Measurements from ENCODE around the gene CAMK1D.
"Not testable (repeated sequence)": the region's sequence is repeated elsewhere in the genome, so short reads cannot be mapped to it uniquely, and the experiment has no call there.

CAMK1D gene

GRCh38 chr10:12484002-12484918 lies 134.9 kb downstream of the CAMK1D start:
- H3K4me3 Mint-ChIP-seq, result no peak overlapping the region
- no peaks in the 10 kb centered on the region for H3K9me3 Mint-ChIP-seq
- peak overlapping the region; percentile 66 for H3K27ac Mint-ChIP-seq
- peaks cover 19% of the 10 kb centered on the region for H3K4me1 Mint-ChIP-seq (ENCODE audit: low read depth)
- peaks cover 3% of the 10 kb centered on the region for H3K36me3 Mint-ChIP-seq (ENCODE audit: low read depth)
- no peaks in the 10 kb centered on the region for H3K27me3 Mint-ChIP-seq

- peak overlapping the region; percentile 4 for H3K27ac Mint-ChIP-seq
- H3K4me1 Mint-ChIP-seq (ENCODE audit: low read depth), result peaks cover 19% of the 10 kb centered on the region
- no peak overlapping the region for H3K4me3 Mint-ChIP-seq
- no peaks in the 10 kb centered on the region for H3K27me3 Mint-ChIP-seq
- H3K9me3 Mint-ChIP-seq, result no peaks in the 10 kb centered on the region
- H3K36me3 Mint-ChIP-seq (ENCODE audit: low read depth), result peaks cover 3% of the 10 kb centered on the region
These were observed 135.8 kb downstream of the CAMK1D start for GRCh38 chr10:12484941-12485805.

- Mint-ChIP-seq H3K4me3 (no peak overlapping the region), H3K36me3 (ENCODE audit: low read depth) (no peaks in the 10 kb centered on the region), H3K27me3 (no peaks in the 10 kb centered on the region), H3K9me3 (no peaks in the 10 kb centered on the region), H3K4me1 (ENCODE audit: low read depth) (peaks cover 19% of the 10 kb centered on the region), H3K27ac (no peak overlapping the region)
These were observed 138.0 kb downstream of the CAMK1D start for GRCh38 chr10:12487366-12487765.

GRCh38 chr10:12488626-12489025 lies 139.3 kb downstream of the CAMK1D start:
- no peak overlapping the region for H3K4me3 Mint-ChIP-seq
- no peak overlapping the region for H3K27ac Mint-ChIP-seq
- H3K9me3 Mint-ChIP-seq, result no peaks in the 10 kb centered on the region
- peaks cover 23% of the 10 kb centered on the region for H3K4me1 Mint-ChIP-seq (ENCODE audit: low read depth)
- H3K36me3 Mint-ChIP-seq (ENCODE audit: low read depth), result no peaks in the 10 kb centered on the region
- H3K27me3 Mint-ChIP-seq, result no peaks in the 10 kb centered on the region

GRCh38 chr10:12489357-12489756 lies 140.0 kb downstream of the CAMK1D start:
- H3K4me1 Mint-ChIP-seq (ENCODE audit: low read depth), result peaks cover 16% of the 10 kb centered on the region
- H3K27ac Mint-ChIP-seq, result no peak overlapping the region
- no peaks in the 10 kb centered on the region for H3K27me3 Mint-ChIP-seq
- H3K4me3 Mint-ChIP-seq, result no peak overlapping the region
- H3K36me3 Mint-ChIP-seq (ENCODE audit: low read depth), result no peaks in the 10 kb centered on the region
- H3K9me3 Mint-ChIP-seq, result no peaks in the 10 kb centered on the region

GRCh38 chr10:12489806-12490205 lies 140.5 kb downstream of the CAMK1D start:
- Mint-ChIP-seq H3K4me3 (no peak overlapping the region), H3K36me3 (ENCODE audit: low read depth) (no peaks in the 10 kb centered on the region), H3K27me3 (no peaks in the 10 kb centered on the region), H3K27ac (no peak overlapping the region), H3K4me1 (ENCODE audit: low read depth) (peaks cover 13% of the 10 kb centered on the region), H3K9me3 (no peaks in the 10 kb centered on the region)

- Mint-ChIP-seq H3K4me1 (ENCODE audit: low read depth) (peaks cover 4% of the 10 kb centered on the region), H3K4me3 (no peak overlapping the region), H3K27me3 (no peaks in the 10 kb centered on the region), H3K27ac (no peak overlapping the region), H3K36me3 (ENCODE audit: low read depth) (no peaks in the 10 kb centered on the region), H3K9me3 (no peaks in the 10 kb centered on the region)
These were observed 141.6 kb downstream of the CAMK1D start for GRCh38 chr10:12490963-12491362.

GRCh38 chr10:12491491-12491890 lies 142.1 kb downstream of the CAMK1D start:
- no peaks in the 10 kb centered on the region for H3K36me3 Mint-ChIP-seq (ENCODE audit: low read depth)
- H3K27ac Mint-ChIP-seq, result no peak overlapping the region
- no peaks in the 10 kb centered on the region for H3K27me3 Mint-ChIP-seq
- no peaks in the 10 kb centered on the region for H3K9me3 Mint-ChIP-seq
- H3K4me3 Mint-ChIP-seq, result no peak overlapping the region
- H3K4me1 Mint-ChIP-seq (ENCODE audit: low read depth), result peaks cover 4% of the 10 kb centered on the region

GRCh38 chr10:12492016-12492415 lies 142.7 kb downstream of the CAMK1D start:
- H3K4me1 Mint-ChIP-seq (ENCODE audit: low read depth), result peaks cover 4% of the 10 kb centered on the region
- no peaks in the 10 kb centered on the region for H3K36me3 Mint-ChIP-seq (ENCODE audit: low read depth)
- H3K27ac Mint-ChIP-seq, result no peak overlapping the region
- no peak overlapping the region for H3K4me3 Mint-ChIP-seq
- H3K27me3 Mint-ChIP-seq, result no peaks in the 10 kb centered on the region
- H3K9me3 Mint-ChIP-seq, result no peaks in the 10 kb centered on the region

GRCh38 chr10:12497046-12497445 lies 147.7 kb downstream of the CAMK1D start:
- H3K9me3 Mint-ChIP-seq; H3K27ac Mint-ChIP-seq; H3K4me3 Mint-ChIP-seq; H3K27me3 Mint-ChIP-seq; H3K36me3 Mint-ChIP-seq (ENCODE audit: low read depth): not testable (repeated sequence)
- H3K4me1 Mint-ChIP-seq (ENCODE audit: low read depth), result peaks cover 38% of the 10 kb centered on the region

- Mint-ChIP-seq H3K9me3 (no peaks in the 10 kb centered on the region), H3K36me3 (ENCODE audit: low read depth) (no peaks in the 10 kb centered on the region), H3K4me3 (no peak overlapping the region), H3K27me3 (no peaks in the 10 kb centered on the region), H3K27ac (no peak overlapping the region), H3K4me1 (ENCODE audit: low read depth) (peaks cover 37% of the 10 kb centered on the region)
These were observed 150.0 kb downstream of the CAMK1D start for GRCh38 chr10:12499076-12499986.

- no peaks in the 10 kb centered on the region for H3K9me3 Mint-ChIP-seq
- H3K4me1 Mint-ChIP-seq (ENCODE audit: low read depth), result peaks cover 44% of the 10 kb centered on the region
- no peak overlapping the region for H3K4me3 Mint-ChIP-seq
- H3K36me3 Mint-ChIP-seq (ENCODE audit: low read depth), result no peaks in the 10 kb centered on the region
- no peak overlapping the region for H3K27ac Mint-ChIP-seq
- no peaks in the 10 kb centered on the region for H3K27me3 Mint-ChIP-seq
These were observed 151.3 kb downstream of the CAMK1D start for GRCh38 chr10:12500381-12501303.

- Mint-ChIP-seq H3K27ac (no peak overlapping the region), H3K9me3 (no peaks in the 10 kb centered on the region), H3K4me3 (no peak overlapping the region), H3K27me3 (no peaks in the 10 kb centered on the region), H3K4me1 (ENCODE audit: low read depth) (peaks cover 44% of the 10 kb centered on the region), H3K36me3 (ENCODE audit: low read depth) (no peaks in the 10 kb centered on the region)
These were observed 152.0 kb downstream of the CAMK1D start for GRCh38 chr10:12501324-12501723.

Measured in stimulated activated naive CD8-positive, alpha-beta T cell treated with anti-CD3 and anti-CD28 coated beads, Interleukin-15, Interleukin-2, amounts not matched to agents 100 ng/mL and 50 ng/mL, for 24 hours (primary cell).